Endothelial cell of umbilical vein (primary cell): ENCODE measurements around the gene OPA1.

ENCODE experiments used
- FOS ChIP-seq: IDR thresholded peaks from 2 replicates; pipeline ENCODE4 v1.6.1; 2011; ENCODE audit warnings: mild to moderate bottlenecking, low read length, moderate library complexity, borderline replicate concordance; ENCODE audit not compliant: insufficient read depth
- POLR2A ChIP-seq: IDR thresholded peaks from 2 replicates; pipeline ENCODE4 v1.6.1; 2012; ENCODE audit warnings: low read depth, mild to moderate bottlenecking, control low read depth, low read length
- POLR2AphosphoS5 ChIP-seq: IDR thresholded peaks from 2 replicates; pipeline ENCODE4 v1.6.1; 2012; ENCODE audit warnings: low read depth, mild to moderate bottlenecking, control low read depth, low read length, moderate library complexity; ENCODE audit not compliant: insufficient read depth
- TF ChIP-seq, protein P1 (sequence below), 2 donors: IDR thresholded peaks; 1 replicate in 1 of 2; 2 replicates in 1 of 2; pipeline ENCODE4 v1.5.1; 2011; ENCODE audit warnings: low read length in 2 of 2, mild to moderate bottlenecking in 2 of 2, moderate library complexity in 2 of 2, control low read depth in 1 of 2, inconsistent platforms in 1 of 2, low read depth in 1 of 2; ENCODE audit not compliant: insufficient read depth in 1 of 2; ENCODE audit errors: extremely low read depth in 1 of 2

DNA sequence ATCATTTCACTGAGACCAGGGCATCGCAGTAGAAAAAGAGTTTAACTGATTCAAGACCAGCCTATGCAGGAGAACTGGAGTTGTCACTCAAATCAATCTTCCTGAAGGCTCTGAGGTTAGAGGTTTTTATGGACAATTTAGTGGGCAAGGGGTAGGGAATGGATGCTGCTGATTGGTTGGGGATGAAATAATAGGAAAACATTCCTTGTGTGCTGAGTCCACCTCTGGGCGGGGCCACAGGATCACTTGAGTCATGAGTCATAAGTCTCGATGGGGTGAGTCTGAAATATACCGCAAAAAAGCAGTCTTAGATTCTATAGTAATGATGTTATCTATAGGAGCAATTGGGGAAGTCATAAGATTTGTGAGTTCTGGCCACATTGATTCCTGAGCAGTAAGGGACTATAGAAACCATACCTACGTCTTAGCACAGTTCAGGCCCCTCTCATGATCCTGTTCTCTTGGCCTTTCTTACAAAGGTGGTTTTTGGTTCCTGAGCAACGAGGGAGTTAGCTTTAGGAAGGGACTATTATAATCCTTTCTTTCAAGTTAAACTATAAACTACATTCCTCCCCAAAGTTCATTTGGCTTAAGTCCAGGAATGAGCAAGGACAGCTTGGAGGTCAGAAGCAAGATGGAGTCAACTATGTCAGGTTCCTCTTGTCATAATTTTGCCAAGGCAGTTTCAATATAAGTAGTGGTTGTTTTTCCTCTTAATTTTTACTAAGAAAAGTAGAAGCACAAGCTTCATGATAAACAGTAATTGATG, 2.7 kb upstream of the OPA1 start:
- TF ChIP-seq POLR2AphosphoS5 (no peak), POLR2A (no peak), FOS (no peak)
- TF ChIP-seq, protein P1, sequence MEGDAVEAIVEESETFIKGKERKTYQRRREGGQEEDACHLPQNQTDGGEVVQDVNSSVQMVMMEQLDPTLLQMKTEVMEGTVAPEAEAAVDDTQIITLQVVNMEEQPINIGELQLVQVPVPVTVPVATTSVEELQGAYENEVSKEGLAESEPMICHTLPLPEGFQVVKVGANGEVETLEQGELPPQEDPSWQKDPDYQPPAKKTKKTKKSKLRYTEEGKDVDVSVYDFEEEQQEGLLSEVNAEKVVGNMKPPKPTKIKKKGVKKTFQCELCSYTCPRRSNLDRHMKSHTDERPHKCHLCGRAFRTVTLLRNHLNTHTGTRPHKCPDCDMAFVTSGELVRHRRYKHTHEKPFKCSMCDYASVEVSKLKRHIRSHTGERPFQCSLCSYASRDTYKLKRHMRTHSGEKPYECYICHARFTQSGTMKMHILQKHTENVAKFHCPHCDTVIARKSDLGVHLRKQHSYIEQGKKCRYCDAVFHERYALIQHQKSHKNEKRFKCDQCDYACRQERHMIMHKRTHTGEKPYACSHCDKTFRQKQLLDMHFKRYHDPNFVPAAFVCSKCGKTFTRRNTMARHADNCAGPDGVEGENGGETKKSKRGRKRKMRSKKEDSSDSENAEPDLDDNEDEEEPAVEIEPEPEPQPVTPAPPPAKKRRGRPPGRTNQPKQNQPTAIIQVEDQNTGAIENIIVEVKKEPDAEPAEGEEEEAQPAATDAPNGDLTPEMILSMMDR (IDR thresholded peaks at IDR 0.05; ENCODE audit: extremely low read depth in 1 of 2, insufficient read depth in 1 of 2, low read depth in 1 of 2, low read length in 2 of 2): no peak
